HG03565 (cell line): ENCODE data around the gene SNAP25.

Source experiments
- ATAC-seq: cut with Tn5 transposase; IDR thresholded peaks from one replicate; pipeline ENCODE4 v1.9.1; 2021; ENCODE audit warnings: mild to moderate bottlenecking, moderate library complexity; ENCODE audit not compliant: unreplicated experiment

SNAP25 gene

DNA sequence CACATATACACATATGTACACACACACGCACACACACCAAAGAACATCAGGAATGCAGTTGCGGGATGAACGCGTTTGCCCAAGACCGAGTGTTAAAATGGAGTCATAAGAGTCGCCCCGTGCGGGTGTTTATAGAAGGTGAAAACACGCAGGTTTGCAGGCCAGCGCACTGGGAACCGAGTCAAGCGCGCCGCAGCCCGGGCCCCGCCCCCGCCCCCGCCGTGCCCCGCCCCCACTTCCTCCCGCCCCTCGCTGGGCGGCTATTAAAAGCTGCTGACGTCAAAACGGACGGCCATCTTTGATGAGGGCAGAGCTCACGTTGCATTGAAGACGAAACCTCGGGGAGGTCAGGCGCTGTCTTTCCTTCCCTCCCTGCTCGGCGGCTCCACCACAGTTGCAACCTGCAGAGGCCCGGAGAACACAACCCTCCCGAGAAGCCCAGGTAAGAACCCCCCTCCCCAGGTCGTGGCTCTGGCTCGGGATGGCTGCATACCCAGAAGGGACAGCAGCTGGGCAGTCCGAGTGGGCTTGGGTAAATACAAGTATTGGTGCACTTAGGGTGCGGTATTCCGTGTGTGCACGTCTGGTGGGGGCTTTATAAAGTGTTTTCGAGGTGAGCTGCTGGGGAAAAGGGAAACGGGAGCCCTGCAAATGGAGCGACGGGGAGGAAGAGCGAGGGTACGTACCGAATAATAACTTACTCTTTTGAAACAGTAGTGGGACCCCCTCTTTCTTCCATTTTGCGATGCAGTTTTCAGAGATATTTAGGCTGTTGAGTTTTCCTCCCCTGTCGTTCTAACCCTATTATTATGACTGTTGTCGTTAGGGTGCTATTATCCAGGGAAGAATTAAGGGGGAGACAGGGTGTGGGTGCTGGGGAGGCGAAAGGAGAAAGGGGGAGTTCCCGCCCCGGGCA, at the start of gene SNAP25:
TSS of gene SNAP25 (plus strand) at position 295 of the 916 bp plus-strand sequence. CDS start 56,662 bp downstream, outside the sequence.
- ATAC-seq = no peak

DNA sequence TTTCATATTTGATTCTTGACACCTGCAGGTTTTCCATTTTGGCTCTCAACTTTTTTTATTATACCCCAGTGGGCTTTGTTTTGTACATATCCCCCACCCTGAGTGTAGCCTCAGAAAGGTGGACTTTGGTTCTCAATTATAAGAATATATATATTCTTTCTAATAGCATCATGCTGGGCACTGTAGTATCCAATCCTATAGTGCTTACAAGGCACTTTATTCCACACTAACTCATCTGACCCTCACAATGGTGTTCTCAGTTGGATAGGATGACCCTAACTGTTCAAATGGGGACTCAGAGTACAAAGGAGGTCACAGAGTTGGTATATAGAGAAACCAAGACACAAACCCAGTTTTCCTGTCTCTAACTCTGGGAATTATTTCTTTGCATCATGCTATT, 48.9 kb upstream of the SNAP25 start:
- ATAC-seq = no peak

DNA sequence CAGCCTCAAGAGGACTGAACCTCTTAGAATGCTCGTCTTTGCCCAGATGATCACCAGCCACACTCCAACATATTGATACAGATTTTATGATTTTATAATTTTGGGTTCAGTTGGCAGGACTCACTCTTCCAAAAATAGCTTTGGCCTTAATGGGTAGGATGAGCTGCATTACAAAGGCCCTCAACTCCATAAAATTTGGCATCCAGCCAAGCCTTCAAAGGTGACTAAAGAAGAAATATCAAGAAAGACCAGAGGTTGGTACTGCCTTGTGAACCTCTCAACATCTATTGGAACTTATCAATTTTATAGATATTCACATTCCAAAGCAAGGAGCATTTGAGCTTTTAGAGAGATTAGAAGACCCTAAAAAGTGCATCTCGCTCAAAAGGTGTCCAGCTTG, 48.4 kb upstream of the SNAP25 start:
- ATAC-seq = no peak

DNA sequence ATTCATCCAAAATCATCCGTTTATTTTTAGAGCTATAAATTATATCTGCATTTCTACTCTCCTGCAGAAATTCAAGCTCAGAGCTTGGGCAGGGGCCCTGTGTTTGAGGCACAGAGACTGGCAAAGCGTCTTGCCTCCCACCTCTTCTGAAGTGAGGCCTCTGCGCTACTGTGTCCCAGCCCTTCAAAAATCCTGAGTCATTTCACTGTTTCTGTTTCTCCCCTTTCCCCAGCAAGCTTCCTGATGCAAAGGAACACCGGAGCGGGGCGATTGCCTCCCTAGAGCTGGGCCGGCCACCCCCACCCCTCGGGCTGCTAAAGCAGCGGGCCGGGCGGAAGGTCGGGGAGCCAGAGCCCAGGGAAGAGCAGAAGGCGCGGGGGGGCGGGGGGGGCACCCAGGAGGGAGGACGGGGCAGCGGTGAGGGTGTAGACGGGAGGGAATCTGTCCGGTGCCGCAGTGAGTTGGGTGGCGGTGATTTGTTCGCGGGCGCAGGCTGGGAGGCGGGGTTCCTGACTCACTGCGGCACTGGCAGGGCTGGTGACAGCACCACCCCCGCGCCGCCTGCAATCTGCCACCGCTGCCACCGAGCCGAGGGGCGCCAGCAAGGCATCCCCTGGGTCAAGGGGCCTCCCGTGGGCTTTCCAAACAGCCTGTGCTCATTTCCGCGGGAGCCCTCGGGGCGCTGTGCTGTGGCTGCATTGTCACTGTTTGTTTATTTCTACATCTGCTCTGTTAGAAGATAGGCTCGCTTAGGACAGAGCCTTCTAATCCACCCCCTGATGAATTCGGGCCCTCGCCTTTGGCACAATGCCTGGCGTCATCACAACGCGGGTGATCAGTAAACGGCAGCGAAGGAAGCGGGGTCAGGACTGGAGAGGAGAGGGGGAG, 46.5 kb upstream of the SNAP25 start:
- ATAC-seq = no peak

DNA sequence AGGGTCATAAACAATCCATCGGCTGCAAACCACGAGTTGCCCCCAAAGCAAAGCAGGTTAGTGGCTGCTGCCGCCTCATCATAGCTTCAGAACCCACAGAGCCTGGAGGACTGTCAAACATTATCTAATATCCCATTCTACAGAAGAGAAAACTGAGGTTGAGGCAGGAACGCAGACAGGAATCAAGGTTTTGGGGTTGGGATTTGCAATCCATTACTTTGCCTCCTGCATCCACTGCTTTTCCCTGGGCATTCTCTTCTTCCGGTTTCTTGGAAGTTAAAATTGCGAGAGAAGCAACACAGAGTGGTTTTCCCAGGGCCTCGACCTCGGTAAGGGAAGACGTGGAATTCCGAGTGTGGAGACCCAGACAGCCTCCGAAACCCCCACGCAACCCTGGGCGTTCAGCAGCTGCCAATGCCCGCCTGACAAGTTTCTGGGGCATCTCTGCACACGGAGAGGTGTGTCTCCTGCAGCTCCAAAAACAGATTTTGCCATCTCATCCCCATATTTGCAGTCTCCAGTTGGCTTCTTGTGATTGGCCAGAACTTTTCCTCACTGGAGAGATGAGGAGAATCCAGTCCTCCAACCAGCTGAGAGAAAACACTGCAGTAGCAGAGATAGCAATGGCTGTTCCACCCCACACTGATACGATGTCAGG, 45.5 kb upstream of the SNAP25 start:
- no peak for ATAC-seq

DNA sequence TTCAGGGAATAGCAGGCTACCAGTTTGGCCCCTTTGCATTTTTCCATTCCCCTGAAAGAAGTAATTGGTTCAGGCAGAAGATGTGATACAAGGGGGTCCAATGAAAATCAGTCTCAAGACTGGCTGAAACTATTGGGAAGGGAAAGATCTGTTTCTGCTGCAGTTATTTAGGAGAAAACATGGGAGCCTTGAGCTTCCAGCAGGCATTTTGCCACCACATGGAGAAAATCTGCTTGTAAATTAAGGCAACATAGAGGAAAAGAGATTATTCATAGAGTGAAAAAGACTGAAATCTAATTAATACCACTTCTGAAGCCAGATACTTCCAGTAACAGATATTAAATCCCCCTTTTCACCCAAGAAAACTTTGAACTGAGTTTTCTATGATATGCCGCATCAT, 44.2 kb upstream of the SNAP25 start:
- no peak for ATAC-seq

DNA sequence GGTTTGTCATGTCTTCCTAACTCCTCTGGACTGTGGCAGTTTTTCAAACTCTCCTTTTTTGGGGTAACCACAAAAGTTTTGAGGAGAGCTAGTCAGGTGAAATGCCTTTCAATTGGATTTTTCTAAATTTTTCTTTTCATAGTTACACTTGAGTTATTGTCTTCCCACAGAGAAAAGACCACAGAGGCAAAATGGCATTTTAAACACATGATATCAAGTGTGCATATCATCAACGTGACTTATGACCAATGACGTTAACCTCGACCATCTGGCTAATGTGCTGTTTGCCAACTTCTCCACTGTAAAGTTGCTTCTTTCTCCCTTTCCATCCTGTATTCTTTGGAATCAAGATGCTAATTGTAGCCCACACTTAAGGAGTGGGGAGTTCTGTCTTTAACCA, 41.3 kb upstream of the SNAP25 start:
- no peak for ATAC-seq

DNA sequence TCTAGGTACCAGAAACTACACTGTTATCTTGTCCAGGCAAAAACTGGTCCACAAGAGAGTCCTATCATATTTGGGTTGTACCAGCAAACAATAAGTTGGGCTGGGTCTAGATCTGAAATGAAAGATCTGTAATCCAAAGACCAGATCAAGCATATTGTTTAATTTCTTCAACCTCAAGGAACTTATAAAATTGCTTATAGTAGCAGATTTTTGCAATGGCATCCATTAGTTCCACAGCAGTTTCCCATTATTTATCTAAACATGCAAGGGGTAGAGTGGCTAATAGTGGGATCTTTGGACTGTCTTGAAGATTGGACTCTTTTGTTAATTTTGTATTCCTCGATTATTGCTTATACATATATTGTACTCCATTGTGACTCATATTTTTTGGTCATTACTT, 40.5 kb upstream of the SNAP25 start:
- no peak for ATAC-seq

DNA sequence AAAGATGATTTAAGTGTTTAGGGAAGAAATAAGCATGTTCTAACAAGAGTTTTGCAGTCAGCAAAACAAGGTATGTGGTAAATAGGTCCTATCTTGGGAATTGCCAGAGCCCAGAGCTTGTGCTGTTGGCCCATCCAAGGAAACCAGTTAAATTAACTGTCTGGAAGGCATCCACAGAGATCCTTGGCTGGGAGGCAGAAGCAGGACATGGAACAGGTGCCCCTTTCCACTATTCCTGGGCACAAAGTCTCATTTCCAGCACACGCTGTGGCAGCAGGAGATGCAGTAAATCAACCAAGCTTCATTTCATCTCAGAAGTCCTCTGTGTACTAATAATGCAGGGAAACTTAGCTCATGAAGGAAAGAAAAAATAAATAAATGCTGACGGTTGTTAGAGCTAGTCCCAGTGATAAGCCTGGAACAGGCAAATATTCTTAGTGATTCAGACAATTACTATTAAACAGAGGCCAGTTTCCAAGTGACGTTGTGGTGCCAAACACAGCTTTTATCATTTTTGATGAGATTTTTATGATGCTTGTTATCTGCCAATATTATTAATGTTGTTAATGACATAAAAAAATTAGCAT, 39.8 kb upstream of the SNAP25 start:
- no peak for ATAC-seq

DNA sequence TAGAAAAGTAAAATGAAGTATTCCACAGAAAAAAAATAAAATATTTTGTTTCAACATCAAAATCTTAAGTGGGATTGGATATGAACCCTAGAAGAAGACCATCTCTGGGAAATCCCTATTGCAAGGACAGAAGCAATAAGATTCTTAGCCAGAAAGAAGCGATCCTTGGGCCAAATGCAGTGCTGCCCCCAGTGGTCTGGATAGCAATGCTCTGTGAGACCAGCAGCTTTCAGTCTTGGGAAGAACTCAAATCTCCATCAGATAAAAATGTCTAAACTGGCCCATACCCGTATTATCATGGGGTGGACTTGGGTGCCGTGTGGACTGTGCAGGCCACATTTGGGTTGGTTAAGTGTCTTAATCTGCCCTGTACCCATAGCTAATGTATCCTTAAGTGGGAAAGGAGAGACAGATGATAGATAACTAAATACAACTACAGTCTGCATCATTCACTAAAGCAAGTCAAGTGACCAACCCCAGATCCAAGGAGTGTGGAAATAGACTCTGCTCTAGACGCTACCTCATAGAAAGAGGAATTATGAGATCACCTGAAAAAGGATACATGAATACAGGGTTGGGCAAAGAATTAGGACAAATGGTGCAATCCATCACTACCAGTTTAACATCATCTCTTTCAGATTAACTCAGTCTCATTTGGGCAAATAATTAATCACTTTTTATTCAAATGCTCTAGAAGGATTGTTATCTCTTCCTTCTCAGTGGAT, 38.9 kb upstream of the SNAP25 start:
- ATAC-seq = no peak

DNA sequence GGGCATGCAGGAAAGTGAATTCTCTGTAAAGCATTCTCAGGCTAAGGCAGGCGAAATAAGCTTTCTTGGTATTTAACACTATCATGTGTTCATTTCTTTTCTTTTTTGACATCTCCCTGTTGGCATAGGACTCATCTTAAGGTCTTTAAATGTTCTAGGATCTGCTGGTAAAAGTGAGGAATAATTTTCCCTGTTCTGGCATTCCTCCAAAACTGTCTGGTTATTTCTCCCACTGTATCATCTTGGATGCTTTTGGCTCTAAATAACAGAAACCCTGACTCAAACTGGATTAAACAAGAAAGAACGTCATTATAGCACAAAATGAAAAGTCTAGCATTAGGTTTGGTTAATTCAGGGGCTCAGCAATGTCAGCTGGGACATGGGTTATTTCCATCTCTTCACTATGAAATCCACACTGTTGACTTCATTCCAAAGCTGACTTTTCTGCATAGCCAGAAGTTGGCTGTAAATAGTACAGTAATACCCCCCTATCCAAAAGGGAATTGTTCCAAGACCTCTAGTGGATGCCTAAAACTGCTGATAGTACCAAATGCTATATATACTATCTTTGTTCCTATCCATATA, 37.9 kb upstream of the SNAP25 start:
- no peak for ATAC-seq

DNA sequence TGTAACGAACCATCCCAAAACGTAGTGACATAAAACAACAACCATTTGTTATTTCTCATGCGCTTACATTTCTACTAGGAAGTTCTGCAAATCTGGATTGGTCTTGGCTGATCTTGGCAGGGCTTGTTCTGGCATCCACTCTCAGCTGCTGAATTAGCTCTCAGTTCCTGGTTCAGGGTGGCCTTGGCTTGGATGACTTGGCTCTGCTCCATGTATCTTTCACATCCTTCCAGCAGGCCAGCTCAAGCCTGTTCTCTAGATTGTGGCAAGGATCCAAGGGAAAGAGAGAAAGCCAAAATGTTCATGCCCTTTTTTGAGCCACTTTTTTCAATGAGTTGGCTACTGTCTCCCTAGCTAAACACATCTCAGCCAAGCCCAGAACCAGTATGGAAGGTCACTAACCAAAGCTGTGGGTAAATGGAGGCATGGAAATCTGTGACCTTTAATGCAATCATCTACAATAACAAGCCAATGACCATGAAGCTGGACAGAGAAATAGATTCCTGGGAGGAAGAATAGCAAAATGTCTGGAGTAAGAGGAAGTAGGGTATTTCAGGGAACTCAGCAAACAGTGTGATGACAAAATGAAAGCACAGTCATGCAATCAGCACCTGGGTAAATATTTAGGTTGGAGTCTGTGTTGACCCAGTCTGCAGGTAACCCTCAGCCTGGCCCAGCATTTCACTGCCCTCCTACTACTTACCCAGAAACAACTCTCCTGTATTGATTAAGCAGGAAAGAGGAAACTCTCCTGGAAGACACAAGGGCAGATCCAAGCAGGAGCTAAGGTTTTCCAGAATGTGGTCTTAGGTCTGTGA, 32.7 kb upstream of the SNAP25 start:
- ATAC-seq = no peak

DNA sequence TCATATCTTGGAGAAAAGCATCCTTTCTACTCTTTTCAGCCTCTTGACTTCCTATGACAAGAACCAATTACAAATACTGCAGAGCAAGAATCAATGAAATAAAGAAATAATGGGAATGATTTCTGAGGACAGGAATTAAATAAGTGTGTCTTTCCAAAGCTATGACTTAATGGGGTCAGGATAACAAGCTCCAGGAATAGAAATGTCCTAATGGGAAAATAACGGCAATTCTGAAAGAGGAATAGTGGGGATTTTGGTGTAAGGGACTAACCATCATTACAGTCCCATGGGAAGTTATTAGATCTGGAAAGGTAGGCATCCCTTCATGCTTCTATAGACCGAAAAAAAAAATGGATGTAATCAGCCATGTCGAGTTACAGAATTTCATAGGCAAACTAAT, 28.2 kb upstream of the SNAP25 start:
- ATAC-seq = no peak

DNA sequence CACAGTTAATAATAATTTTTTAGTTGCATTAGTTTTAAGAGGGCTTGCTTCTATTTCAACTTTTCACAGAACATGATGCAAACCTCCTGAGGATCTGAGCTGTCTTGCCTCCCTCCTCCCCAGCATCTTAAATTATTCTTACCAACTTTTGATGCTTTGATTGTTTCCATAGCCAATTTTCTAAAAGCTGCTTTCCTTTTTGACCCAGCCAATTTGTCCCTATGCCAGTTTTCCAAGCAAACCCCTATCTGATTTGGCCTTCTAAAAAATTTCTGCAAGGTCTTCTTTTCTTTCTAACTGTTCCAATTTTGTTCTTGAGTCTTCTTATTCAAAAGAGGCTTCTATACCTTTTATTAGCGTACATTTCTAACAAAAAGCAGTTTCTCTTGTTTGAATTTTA, 26.5 kb upstream of the SNAP25 start:
- no peak for ATAC-seq

DNA sequence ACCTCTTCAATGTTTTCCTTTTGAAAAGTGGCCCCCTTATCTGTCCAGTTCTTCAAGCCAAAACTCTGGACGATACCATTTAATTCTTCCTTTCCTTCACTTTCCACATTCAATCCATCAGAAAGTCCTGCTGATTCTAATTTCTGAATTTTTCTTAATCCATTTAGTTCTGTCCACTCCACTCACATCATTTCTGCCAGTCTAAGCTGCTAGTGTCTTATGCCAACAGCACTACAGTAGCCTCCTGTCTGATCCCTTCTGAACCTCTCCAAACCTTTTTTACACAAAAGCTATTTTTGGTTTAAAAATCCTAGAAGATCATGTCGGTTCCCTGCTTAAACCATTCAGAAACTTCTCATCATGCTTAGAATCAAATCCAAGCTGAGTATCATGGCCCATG, 24.5 kb upstream of the SNAP25 start:
- no peak for ATAC-seq

DNA sequence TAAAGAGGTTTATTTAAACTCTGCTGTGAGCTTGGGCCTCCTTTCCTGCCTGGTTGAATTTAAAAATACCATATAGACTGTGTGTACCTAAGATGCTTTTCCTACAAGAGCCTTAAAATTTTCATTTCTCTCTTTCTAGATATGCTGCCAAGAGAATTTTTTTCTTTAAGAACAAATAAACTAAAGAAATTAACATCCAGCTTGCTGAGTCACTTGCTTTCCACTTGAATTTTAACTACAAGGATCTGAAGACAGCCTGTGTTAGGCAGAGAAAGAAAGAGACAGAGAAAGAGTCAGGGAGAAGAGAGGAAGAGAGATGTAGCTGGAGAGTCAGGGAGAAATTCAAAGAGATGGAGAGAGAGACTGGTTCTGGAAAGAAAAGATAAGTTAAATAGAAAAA, 18.3 kb upstream of the SNAP25 start:
- no peak for ATAC-seq

DNA sequence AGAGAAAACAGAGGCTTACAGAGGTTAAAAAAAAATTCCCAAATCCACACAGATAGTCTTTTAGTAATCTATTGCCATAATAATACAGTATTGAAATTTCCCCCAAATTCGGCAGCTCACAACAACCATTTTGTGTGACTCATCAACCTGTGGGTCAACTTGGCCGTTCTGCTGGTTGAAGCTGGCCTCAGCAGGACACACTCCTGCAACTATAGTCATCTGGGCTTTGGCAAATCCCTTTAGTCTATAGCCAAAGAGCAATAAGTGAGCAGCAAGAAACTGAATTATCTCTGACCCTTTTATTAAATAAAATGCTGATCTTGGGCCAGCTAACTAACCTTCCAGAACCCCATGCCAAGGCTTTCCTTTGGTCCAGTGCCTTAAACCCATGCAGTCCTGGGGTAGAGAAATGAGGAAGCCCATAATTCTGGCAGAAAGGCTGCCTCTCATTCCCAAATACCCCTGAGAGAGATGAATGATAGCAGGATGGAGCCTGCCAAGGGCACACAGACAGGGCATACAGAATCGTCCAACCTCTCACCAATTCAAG, 17.2 kb upstream of the SNAP25 start:
- ATAC-seq = no peak

DNA sequence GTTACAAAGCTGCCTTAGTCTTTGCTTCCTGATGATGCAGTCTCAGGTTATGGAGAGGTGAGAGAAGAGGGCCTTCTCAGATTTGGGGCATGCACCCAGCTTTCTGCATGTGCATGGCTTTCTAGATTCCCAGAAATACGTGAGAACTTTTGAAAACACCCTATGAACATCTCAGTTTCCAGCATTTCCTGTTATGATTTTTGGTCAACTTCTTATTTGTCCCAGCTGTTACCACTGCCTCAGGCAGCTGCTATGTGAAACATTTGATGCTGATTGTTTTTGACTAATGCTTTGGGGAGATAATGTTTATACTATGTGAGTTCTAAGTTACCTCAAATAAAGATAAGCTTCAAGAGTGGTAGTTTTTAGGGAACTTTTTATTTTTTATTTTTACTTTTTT, 9.5 kb upstream of the SNAP25 start:
- no peak for ATAC-seq

DNA sequence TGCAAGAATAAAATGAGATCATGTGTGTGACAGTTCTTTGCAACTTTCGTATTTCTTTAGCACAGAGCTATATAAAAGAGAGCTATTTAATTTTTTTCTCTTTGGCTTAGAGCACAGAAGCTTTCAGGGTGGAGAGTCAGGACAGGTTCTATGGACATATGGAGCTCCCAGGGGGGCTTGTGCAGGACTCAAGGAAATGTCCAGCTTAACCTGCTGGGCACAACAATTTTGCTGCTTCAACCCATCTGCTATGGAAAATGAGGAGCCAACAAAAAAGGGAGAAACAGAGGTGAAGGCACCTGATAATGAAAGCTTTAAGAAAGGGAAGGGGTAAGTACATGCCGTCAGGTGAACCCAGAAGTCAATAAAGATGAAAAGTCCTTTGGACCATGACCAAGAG, 5.1 kb upstream of the SNAP25 start:
- no peak for ATAC-seq
